GM12878 (cell line): ENCODE data around the gene GNAQ. TPM values are rescaled to one million over a fixed set of nuclear protein-coding genes. Genes with fewer than 3 reads are reported as not detected.

ENCODE experiments used
- ATAC-seq: fragments of 200-7000 bp; cut with Tn5 transposase; 3 replicates; pipeline ENCODE4 v1.9.1; 2020; ENCODE audit warnings: mild to moderate bottlenecking, moderate library complexity
- BruUV-seq: library from RNA; stranded (reverse); fragments of 400-500 nt; replicated peaks from 2 replicates; lab custom pipeline; 2021; lab: Mats Ljungman, UMichigan
- CTCF ChIA-PET: fragments of 300-600 bp; sonication (Branson Sonifier 250); formaldehyde crosslinking; extraction: SDS; loops from one replicate; lab custom pipeline; 2021; ENCODE audit warnings: inconsistent platforms; lab: Yijun Ruan, JAX
- POLR2A ChIA-PET: fragments of 350-600 bp; formaldehyde crosslinking; extraction: SDS; loops from one replicate; lab custom pipeline; 2021; ENCODE audit warnings: inconsistent platforms; lab: Charles Lee
- RAD21 ChIA-PET: fragments of 300-600 bp; sonication (Branson Sonifier 250); formaldehyde crosslinking; loops from one replicate; lab custom pipeline; 2023; ENCODE audit warnings: antibody characterized with exemption; ENCODE audit not compliant: unreplicated experiment; lab: Charles Lee
- SMC1A ChIA-PET: fragments of 300-600 bp; sonication (Branson Sonifier 250); formaldehyde crosslinking; loops from one replicate; lab custom pipeline; 2023; ENCODE audit not compliant: unreplicated experiment, uncharacterized antibody; lab: Charles Lee
- DNase-seq: peaks from one replicate; pipeline ENCODE4 v3.0.0-alpha.2; 2011; ENCODE audit warnings: low read depth, low spot score
- FAIRE-seq: peaks from 3 replicates; lab custom pipeline; 2011; peaks lifted over from hg19 to GRCh38; lab: Jason Lieb, UNC
- H2AFZ ChIP-seq: 2 replicates; pipeline ENCODE4 v1.6.0; 2011; ENCODE audit warnings: low read depth, low read length, control low read depth; ENCODE audit not compliant: control insufficient read depth
- H3K27ac ChIP-seq: 2 replicates; pipeline ENCODE4 v1.5.1; 2011; ENCODE audit warnings: control low read depth; ENCODE audit not compliant: control insufficient read depth, insufficient read depth
- H3K27me3 ChIP-seq, 2 experiments: replicated peaks in 1 of 2; 2 replicates each; pipeline versions ENCODE4 v1.6.0 to v1.6.1; 2011; ENCODE audit warnings: low read length in 1 of 2; ENCODE audit not compliant: control insufficient read depth in 2 of 2, insufficient read depth in 2 of 2
- H3K36me3 ChIP-seq, 2 experiments: 2 replicates each; pipeline ENCODE4 v1.5.1; 2011; ENCODE audit warnings: low read length in 1 of 2; ENCODE audit not compliant: control insufficient read depth in 2 of 2, insufficient read depth in 2 of 2
- H3K4me1 ChIP-seq: 2 replicates; pipeline ENCODE4 v1.6.1; 2011; ENCODE audit warnings: mild to moderate bottlenecking, low read length, moderate library complexity, mixed read lengths; ENCODE audit not compliant: control insufficient read depth, insufficient read depth
- H3K4me2 ChIP-seq: 2 replicates; pipeline ENCODE4 v1.6.0; 2011; ENCODE audit warnings: control low read depth; ENCODE audit not compliant: control insufficient read depth, insufficient read depth
- H3K4me3 ChIP-seq: fragments of 200-600 bp; sonication (generic); 2 replicates; pipeline ENCODE4 v1.5.1; 2016
- H3K79me2 ChIP-seq: 2 replicates; pipeline ENCODE4 v1.6.0; 2011; ENCODE audit warnings: low read length; ENCODE audit not compliant: control insufficient read depth, insufficient read depth
- H3K9ac ChIP-seq: 2 replicates; pipeline ENCODE4 v1.8.0; 2011; ENCODE audit warnings: low read length, control low read depth, mixed read lengths; ENCODE audit not compliant: control insufficient read depth, insufficient read depth
- H3K9me3 ChIP-seq: replicated peaks from 3 replicates; pipeline ENCODE4 v1.5.1; 2011; ENCODE audit warnings: mild to moderate bottlenecking, low read length; ENCODE audit not compliant: control insufficient read depth, insufficient read depth
- H4K20me1 ChIP-seq: 2 replicates; pipeline ENCODE4 v1.6.0; 2011; ENCODE audit not compliant: control insufficient read depth, insufficient read depth
- ATF7 ChIP-seq: fragments of 450-650 bp; IDR thresholded peaks from 2 replicates; pipeline ENCODE4 v1.6.1; 2016; ENCODE audit warnings: low read depth, mild to moderate bottlenecking
- CEBPB ChIP-seq, 2 experiments: fragments of 150-350 bp in 1 of 2; IDR thresholded peaks; 2 replicates each; pipeline ENCODE4 v1.6.1; 2012 to 2014; ENCODE audit warnings: low read depth in 2 of 2, low read length in 2 of 2, borderline replicate concordance in 1 of 2, inconsistent platforms in 1 of 2
- EP300 ChIP-seq, 2 experiments: fragments of 150-350 bp in 1 of 2; IDR thresholded peaks; 2 replicates each; pipeline ENCODE4 v1.6.1; 2011 to 2012; ENCODE audit warnings: low read depth in 2 of 2, low read length in 2 of 2, borderline replicate concordance in 1 of 2, improper control_type of control experiment in 1 of 2, inconsistent platforms in 1 of 2; ENCODE audit not compliant: control insufficient read depth in 1 of 2
- HDAC2 ChIP-seq: fragments of 200-600 bp; sonication (generic); IDR thresholded peaks from 2 replicates; pipeline ENCODE4 v1.6.1; 2017
- KAT2A ChIP-seq: conservative IDR thresholded peaks from 2 replicates; pipeline ENCODE4 v1.6.1; 2011; ENCODE audit warnings: low read depth, low read length; ENCODE audit not compliant: control insufficient read depth
- NBN ChIP-seq: fragments of 450-650 bp; IDR thresholded peaks from 2 replicates; pipeline ENCODE4 v1.6.1; 2016
- NFIC ChIP-seq: IDR thresholded peaks from 2 replicates; pipeline ENCODE4 v1.6.1; 2012; ENCODE audit warnings: low read depth, mild to moderate bottlenecking, inconsistent platforms, low read length, moderate library complexity
- NFXL1 ChIP-seq: fragments of 450-650 bp; IDR thresholded peaks from 2 replicates; pipeline ENCODE4 v1.6.1; 2017; ENCODE audit warnings: antibody characterized with exemption, mild to moderate bottlenecking, borderline replicate concordance
- NRF1 ChIP-seq: conservative IDR thresholded peaks from 2 replicates; pipeline ENCODE4 v1.6.1; 2011; ENCODE audit warnings: mild to moderate bottlenecking, low read depth, low read length, improper control_type of control experiment
- RBBP5 ChIP-seq: fragments of 200-600 bp; sonication (generic); conservative IDR thresholded peaks from 2 replicates; pipeline ENCODE4 v1.6.1; 2016
- SRF ChIP-seq, 2 experiments: IDR thresholded peaks; 2 replicates each; pipeline ENCODE4 v1.6.1; 2011; ENCODE audit warnings: low read depth in 2 of 2, low read length in 2 of 2, mild to moderate bottlenecking in 1 of 2, moderate library complexity in 1 of 2
- YY1 ChIP-seq: IDR thresholded peaks from 2 replicates; pipeline ENCODE4 v1.6.1; 2011; ENCODE audit warnings: low read depth, mild to moderate bottlenecking, low read length
- WGBS: methylation state at CpG from one replicate; pipeline ENCODE4 v1.1.6; 2016; ENCODE audit warnings: low lambda C conversion rate; ENCODE audit not compliant: insufficient replicate concordance, insufficient coverage; ENCODE audit errors: missing lambda C conversion rate; 5-methylcytosine and 5-hydroxymethylcytosine counted together
- in situ Hi-C: fragments of 300-500 bp; cut with MboI; formaldehyde crosslinking; loops from 9 replicates; pipeline ENCODE4 v1.14.3; 2018; ENCODE audit warnings: mixed read lengths
- intact Hi-C: fragments of 100-400 bp; cut with micrococcal nuclease; formaldehyde crosslinking; loops from one replicate; pipeline ENCODE4 v1.14.2; 2022; ENCODE audit not compliant: unreplicated experiment
- polyA plus RNA-seq, 11 experiments: library from polyadenylated mRNA; depleted of rRNA in 4 of 11; unstranded in 6 of 11; stranded (reverse) in 5 of 11; fragments of >200 nt; fragmentation: Nextera tagmentation in 4 of 11; fragmentation: Illumina TruSeq in 1 of 11; extraction: Ambion mirVana in 4 of 11; extraction: Trizol in 1 of 11; gene quantifications; 1 replicate in 1 of 11; 2 replicates in 10 of 11; pipeline versions ENCODE4 v1.2.1 to v1.2.3, GENCODE V29; 2011 to 2016; ENCODE audit warnings: inconsistent platforms in 2 of 11, missing spikeins in 2 of 11, low read depth in 1 of 11
- total RNA-seq, 4 experiments: library from RNA; depleted of rRNA in 3 of 4; stranded (reverse); fragments of >200 nt in 3 of 4; fragmentation: Illumina TruSeq in 1 of 4; extraction: Trizol in 1 of 4; gene quantifications; 2 replicates each; pipeline versions ENCODE4 v1.2.1 to v1.2.3, GENCODE V29; 2013 to 2021
- TF ChIP-seq, protein P1 (sequence below): IDR thresholded peaks from 2 replicates; pipeline ENCODE4 v1.6.1; 2012; ENCODE audit warnings: low read depth, low read length, improper control_type of control experiment
- TF ChIP-seq, protein P2 (sequence below): fragments of 450-650 bp; IDR thresholded peaks from 2 replicates; pipeline ENCODE4 v1.6.1; 2017; ENCODE audit warnings: mild to moderate bottlenecking
- TF ChIP-seq, protein P3 (sequence below): IDR thresholded peaks from 2 replicates; pipeline ENCODE4 v1.6.1; 2012; ENCODE audit warnings: low read depth, low read length, improper control_type of control experiment
- TF ChIP-seq, protein P4 (sequence below), 3 experiments: IDR thresholded peaks in 2 of 3; conservative IDR thresholded peaks in 1 of 3; 2 replicates each; pipeline ENCODE4 v1.5.1; 2011; ENCODE audit warnings: low read depth in 3 of 3, low read length in 3 of 3, mild to moderate bottlenecking in 3 of 3, control low read depth in 2 of 3, moderate library complexity in 2 of 3, inconsistent platforms in 1 of 3, mixed read lengths in 1 of 3; ENCODE audit not compliant: control insufficient read depth in 2 of 3, insufficient read depth in 1 of 3; ENCODE audit errors: extremely low read depth in 1 of 3
- TF ChIP-seq, protein P5 (sequence below): fragments of 450-650 bp; IDR thresholded peaks from 2 replicates; pipeline ENCODE4 v1.6.1; 2017; ENCODE audit warnings: low read depth, mild to moderate bottlenecking, moderate library complexity

The GNAQ gene
- total and polyA plus RNA-seq, 10 of the 15 experiments (the other 5 are each of a cell fraction or from before 2014, with no cell fraction given), result 0.15 to 47.2 (median 0.49) TPM

DNA sequence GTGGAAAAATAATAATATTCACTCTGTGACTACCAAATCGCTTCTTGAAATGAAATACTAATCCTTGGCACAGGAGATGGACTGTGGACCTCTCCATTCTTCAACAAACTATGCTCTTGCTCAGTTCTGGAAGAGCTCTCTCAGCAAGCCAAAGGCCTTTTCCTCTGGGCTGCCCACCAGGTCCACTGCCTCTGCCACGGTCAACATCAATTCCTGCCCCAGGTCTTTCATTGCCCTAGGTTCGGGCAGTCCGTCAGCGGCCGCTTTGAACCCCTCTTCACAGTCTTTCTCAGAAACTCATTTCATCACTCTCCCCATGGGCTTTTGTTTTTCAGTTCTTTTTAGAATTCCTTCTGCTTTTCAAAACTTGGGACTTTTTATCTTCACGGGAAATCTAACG is 64.9 kb downstream of the GNAQ start:
- POLR2A ChIA-PET, result no interaction called here
- no peak for DNase-seq
- RAD21 ChIA-PET, result interaction anchor here (0.6 to 2.5 kb wide), 3 partner anchors 16 to 52 kb away, joined by 3 to 8 read pairs (median 4); no protein-coding TSS in a partner anchor
- Histone ChIP-seq H3K9ac (no peak overlapping the region), H4K20me1 (no peaks in the 10 kb centered on the region), H2AFZ (no peak overlapping the region), H3K27ac (no peak overlapping the region), H3K4me2 (no peak overlapping the region), H3K27me3 (no peaks in the 10 kb centered on the region), H3K4me3 (no peak overlapping the region), H3K9me3 (no peaks in the 10 kb centered on the region), H3K4me1 (no peaks in the 10 kb centered on the region), H3K36me3 (no peaks in the 10 kb centered on the region), H3K79me2 (no peaks in the 10 kb centered on the region)
- in situ Hi-C loops, result no loop called here
- intact Hi-C loops, result no loop called here
- CTCF ChIA-PET, result interaction anchor here (2.1 kb wide), 1 partner anchor 10 kb away, joined by 10 read pairs; no protein-coding TSS in a partner anchor
- 51% methylated on average over 8 of the region's 8 CpGs for WGBS
- no TSS peak for BruUV-seq
- no peak for FAIRE-seq
- SMC1A ChIA-PET, result interaction anchor here (1.1 to 2.1 kb wide), 2 partner anchors 10 to 42 kb away, joined by 3 to 9 read pairs; no protein-coding TSS in a partner anchor
- ATAC-seq, result no peak
- no peak for TF ChIP-seq CEBPB (IDR thresholded peaks at IDR 0.05; ENCODE audit: borderline replicate concordance in 1 of 2, low read depth in 2 of 2, low read length in 2 of 2)
- no peak for TF ChIP-seq SRF (IDR thresholded peaks at IDR 0.05; ENCODE audit: low read depth in 2 of 2, low read length in 2 of 2)
- no peak for TF ChIP-seq RBBP5
- TF ChIP-seq, protein P1, sequence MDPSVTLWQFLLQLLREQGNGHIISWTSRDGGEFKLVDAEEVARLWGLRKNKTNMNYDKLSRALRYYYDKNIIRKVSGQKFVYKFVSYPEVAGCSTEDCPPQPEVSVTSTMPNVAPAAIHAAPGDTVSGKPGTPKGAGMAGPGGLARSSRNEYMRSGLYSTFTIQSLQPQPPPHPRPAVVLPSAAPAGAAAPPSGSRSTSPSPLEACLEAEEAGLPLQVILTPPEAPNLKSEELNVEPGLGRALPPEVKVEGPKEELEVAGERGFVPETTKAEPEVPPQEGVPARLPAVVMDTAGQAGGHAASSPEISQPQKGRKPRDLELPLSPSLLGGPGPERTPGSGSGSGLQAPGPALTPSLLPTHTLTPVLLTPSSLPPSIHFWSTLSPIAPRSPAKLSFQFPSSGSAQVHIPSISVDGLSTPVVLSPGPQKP, result no peak
- no peak for TF ChIP-seq HDAC2
- TF ChIP-seq ATF7, result no peak
- TF ChIP-seq EP300 (IDR thresholded peaks at IDR 0.05; ENCODE audit: borderline replicate concordance in 1 of 2, control insufficient read depth in 1 of 2, low read depth in 2 of 2, low read length in 2 of 2), result no peak
- no peak for TF ChIP-seq NRF1
- TF ChIP-seq NFIC, result no peak
- TF ChIP-seq, protein P2, sequence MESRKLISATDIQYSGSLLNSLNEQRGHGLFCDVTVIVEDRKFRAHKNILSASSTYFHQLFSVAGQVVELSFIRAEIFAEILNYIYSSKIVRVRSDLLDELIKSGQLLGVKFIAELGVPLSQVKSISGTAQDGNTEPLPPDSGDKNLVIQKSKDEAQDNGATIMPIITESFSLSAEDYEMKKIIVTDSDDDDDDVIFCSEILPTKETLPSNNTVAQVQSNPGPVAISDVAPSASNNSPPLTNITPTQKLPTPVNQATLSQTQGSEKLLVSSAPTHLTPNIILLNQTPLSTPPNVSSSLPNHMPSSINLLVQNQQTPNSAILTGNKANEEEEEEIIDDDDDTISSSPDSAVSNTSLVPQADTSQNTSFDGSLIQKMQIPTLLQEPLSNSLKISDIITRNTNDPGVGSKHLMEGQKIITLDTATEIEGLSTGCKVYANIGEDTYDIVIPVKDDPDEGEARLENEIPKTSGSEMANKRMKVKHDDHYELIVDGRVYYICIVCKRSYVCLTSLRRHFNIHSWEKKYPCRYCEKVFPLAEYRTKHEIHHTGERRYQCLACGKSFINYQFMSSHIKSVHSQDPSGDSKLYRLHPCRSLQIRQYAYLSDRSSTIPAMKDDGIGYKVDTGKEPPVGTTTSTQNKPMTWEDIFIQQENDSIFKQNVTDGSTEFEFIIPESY, result no peak
- no peak for TF ChIP-seq NBN
- no peak for TF ChIP-seq YY1
- TF ChIP-seq, protein P3, sequence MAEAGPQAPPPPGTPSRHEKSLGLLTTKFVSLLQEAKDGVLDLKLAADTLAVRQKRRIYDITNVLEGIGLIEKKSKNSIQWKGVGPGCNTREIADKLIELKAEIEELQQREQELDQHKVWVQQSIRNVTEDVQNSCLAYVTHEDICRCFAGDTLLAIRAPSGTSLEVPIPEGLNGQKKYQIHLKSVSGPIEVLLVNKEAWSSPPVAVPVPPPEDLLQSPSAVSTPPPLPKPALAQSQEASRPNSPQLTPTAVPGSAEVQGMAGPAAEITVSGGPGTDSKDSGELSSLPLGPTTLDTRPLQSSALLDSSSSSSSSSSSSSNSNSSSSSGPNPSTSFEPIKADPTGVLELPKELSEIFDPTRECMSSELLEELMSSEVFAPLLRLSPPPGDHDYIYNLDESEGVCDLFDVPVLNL, result no peak
- TF ChIP-seq KAT2A, result no peak
- TF ChIP-seq, protein P4, sequence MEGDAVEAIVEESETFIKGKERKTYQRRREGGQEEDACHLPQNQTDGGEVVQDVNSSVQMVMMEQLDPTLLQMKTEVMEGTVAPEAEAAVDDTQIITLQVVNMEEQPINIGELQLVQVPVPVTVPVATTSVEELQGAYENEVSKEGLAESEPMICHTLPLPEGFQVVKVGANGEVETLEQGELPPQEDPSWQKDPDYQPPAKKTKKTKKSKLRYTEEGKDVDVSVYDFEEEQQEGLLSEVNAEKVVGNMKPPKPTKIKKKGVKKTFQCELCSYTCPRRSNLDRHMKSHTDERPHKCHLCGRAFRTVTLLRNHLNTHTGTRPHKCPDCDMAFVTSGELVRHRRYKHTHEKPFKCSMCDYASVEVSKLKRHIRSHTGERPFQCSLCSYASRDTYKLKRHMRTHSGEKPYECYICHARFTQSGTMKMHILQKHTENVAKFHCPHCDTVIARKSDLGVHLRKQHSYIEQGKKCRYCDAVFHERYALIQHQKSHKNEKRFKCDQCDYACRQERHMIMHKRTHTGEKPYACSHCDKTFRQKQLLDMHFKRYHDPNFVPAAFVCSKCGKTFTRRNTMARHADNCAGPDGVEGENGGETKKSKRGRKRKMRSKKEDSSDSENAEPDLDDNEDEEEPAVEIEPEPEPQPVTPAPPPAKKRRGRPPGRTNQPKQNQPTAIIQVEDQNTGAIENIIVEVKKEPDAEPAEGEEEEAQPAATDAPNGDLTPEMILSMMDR (IDR thresholded peaks at IDR 0.05 in 2 of 3, conservative IDR thresholded peaks at IDR 0.05 in 1 of 3; ENCODE audit: control insufficient read depth in 2 of 3, extremely low read depth in 1 of 3, insufficient read depth in 1 of 3, low read depth in 3 of 3, low read length in 3 of 3), result no peak
- no peak for TF ChIP-seq NFXL1
- TF ChIP-seq, protein P5, sequence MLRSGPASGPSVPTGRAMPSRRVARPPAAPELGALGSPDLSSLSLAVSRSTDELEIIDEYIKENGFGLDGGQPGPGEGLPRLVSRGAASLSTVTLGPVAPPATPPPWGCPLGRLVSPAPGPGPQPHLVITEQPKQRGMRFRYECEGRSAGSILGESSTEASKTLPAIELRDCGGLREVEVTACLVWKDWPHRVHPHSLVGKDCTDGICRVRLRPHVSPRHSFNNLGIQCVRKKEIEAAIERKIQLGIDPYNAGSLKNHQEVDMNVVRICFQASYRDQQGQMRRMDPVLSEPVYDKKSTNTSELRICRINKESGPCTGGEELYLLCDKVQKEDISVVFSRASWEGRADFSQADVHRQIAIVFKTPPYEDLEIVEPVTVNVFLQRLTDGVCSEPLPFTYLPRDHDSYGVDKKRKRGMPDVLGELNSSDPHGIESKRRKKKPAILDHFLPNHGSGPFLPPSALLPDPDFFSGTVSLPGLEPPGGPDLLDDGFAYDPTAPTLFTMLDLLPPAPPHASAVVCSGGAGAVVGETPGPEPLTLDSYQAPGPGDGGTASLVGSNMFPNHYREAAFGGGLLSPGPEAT, result no peak
